ENCODE measurements around the gene TINAGL1. TPM values are rescaled to one million over a fixed set of nuclear protein-coding genes. Genes with fewer than 3 reads are reported as not detected.
A peak's percentile ranks its signal among the peaks of the same experiment; 100 is the strongest.

The TINAGL1 gene
- total and polyA plus RNA-seq, 2 of the 13 experiments (the other 11 are each of a cell fraction or from before 2014, with no cell fraction given) = 24.7 to 76.8 TPM

DNA sequence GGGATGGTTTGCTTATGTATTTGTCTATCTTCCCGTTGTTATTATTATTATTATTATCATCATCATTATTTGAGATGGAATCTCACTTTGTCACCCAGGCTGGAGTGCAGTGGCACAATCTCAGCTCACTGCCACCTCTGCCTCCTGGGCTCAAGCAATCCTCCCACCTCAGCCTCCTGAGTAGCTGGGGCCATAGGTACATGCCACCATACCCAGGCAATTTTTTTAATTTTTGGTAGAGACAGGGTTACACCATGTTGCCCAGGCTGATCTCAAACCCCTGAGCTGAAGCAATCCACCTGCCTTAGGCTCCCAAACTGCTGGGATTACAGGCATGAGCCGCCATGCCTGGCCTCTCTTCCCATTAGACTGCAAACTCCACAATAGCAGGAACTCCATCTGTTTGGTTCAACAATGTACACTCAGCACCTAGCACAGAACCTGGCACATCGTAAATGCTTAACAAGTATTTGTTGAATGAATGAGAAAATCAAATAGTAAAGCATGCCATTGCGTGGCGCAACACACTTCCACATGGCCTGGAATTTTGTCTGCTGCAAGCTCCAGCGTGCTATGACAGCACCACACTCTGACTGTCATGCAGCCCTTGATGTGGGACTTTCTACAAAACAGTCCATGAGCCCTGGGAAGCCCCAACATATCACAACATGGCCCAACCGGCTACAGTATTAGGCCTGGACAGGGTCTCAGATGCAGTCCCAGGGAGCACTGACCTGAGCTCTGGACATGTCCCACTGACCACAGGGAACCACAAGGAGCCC lies 3.8 kb upstream of the TINAGL1 start (continued):
- no peak; the same call in 1 of the 2 replicates for TF ChIP-seq GABPB1 (CRISPR knock-in tag; IDR thresholded peaks at IDR 0.05)
- TF ChIP-seq GATAD2A (CRISPR knock-in tag; IDR thresholded peaks at IDR 0.05) = peak; percentile 87
- peak; percentile 35; the same call in 1 of the 2 replicates for TF ChIP-seq MIER2 (CRISPR knock-in tag; IDR thresholded peaks at IDR 0.05)
- peak; percentile 64 for TF ChIP-seq NCOA2 (CRISPR knock-in tag; IDR thresholded peaks at IDR 0.05)
- TF ChIP-seq, protein P1, sequence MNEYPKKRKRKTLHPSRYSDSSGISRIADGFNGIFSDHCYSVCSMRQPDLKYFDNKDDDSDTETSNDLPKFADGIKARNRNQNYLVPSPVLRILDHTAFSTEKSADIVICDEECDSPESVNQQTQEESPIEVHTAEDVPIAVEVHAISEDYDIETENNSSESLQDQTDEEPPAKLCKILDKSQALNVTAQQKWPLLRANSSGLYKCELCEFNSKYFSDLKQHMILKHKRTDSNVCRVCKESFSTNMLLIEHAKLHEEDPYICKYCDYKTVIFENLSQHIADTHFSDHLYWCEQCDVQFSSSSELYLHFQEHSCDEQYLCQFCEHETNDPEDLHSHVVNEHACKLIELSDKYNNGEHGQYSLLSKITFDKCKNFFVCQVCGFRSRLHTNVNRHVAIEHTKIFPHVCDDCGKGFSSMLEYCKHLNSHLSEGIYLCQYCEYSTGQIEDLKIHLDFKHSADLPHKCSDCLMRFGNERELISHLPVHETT (CRISPR knock-in tag; conservative IDR thresholded peaks at IDR 0.05) = no peak
- no peak for TF ChIP-seq IRX3 (CRISPR knock-in tag; IDR thresholded peaks at IDR 0.05; ENCODE audit: borderline replicate concordance, low read depth)
- no peak for TF ChIP-seq ZNF33B (CRISPR knock-in tag; IDR thresholded peaks at IDR 0.05)
- no peak for TF ChIP-seq ZNF558 (CRISPR knock-in tag; IDR thresholded peaks at IDR 0.05; ENCODE audit: borderline replicate concordance)
- TF ChIP-seq JUND (CRISPR knock-in tag; IDR thresholded peaks at IDR 0.05) = no peak
- TF ChIP-seq KDM6A (CRISPR knock-in tag; IDR thresholded peaks at IDR 0.05; ENCODE audit: low read depth) = no peak
- TF ChIP-seq, protein P2, sequence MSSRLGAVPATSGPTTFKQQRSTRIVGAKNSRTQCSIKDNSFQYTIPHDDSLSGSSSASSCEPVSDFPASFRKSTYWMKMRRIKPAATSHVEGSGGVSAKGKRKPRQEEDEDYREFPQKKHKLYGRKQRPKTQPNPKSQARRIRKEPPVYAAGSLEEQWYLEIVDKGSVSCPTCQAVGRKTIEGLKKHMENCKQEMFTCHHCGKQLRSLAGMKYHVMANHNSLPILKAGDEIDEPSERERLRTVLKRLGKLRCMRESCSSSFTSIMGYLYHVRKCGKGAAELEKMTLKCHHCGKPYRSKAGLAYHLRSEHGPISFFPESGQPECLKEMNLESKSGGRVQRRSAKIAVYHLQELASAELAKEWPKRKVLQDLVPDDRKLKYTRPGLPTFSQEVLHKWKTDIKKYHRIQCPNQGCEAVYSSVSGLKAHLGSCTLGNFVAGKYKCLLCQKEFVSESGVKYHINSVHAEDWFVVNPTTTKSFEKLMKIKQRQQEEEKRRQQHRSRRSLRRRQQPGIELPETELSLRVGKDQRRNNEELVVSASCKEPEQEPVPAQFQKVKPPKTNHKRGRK (CRISPR knock-in tag; IDR thresholded peaks at IDR 0.05) = no peak
- TF ChIP-seq ARHGAP35 (CRISPR knock-in tag; IDR thresholded peaks at IDR 0.05; ENCODE audit: borderline replicate concordance) = no peak
- TF ChIP-seq CENPX (CRISPR knock-in tag; IDR thresholded peaks at IDR 0.05) = no peak
- no peak for TF ChIP-seq ZNF605 (CRISPR knock-in tag; IDR thresholded peaks at IDR 0.05)
- TF ChIP-seq KDM1A (CRISPR knock-in tag; IDR thresholded peaks at IDR 0.05) = peak; percentile 54; the same call in 1 of the 2 replicates
- TF ChIP-seq, protein P3, sequence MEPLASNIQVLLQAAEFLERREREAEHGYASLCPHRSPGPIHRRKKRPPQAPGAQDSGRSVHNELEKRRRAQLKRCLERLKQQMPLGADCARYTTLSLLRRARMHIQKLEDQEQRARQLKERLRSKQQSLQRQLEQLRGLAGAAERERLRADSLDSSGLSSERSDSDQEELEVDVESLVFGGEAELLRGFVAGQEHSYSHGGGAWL (CRISPR knock-in tag; IDR thresholded peaks at IDR 0.05) = no peak
- no peak for TF ChIP-seq ZNF543 (CRISPR knock-in tag; IDR thresholded peaks at IDR 0.05)
- no peak for TF ChIP-seq ZNF746 (CRISPR knock-in tag; IDR thresholded peaks at IDR 0.05)
- no peak for TF ChIP-seq ZSCAN31 (CRISPR knock-in tag; IDR thresholded peaks at IDR 0.05; ENCODE audit: low read depth)
- TF ChIP-seq ZNF354B (CRISPR knock-in tag; IDR thresholded peaks at IDR 0.05) = no peak
- no peak for TF ChIP-seq HNRNPK (IDR thresholded peaks at IDR 0.05; ENCODE audit: low read depth, low read length, poor library complexity, severe bottlenecking)
- no peak for TF ChIP-seq PLRG1 (conservative IDR thresholded peaks at IDR 0.05)
- no peak for TF ChIP-seq PTBP1 (IDR thresholded peaks at IDR 0.05; ENCODE audit: low read depth, low read length, poor library complexity, severe bottlenecking)
- no peak for TF ChIP-seq GATA4 (IDR thresholded peaks at IDR 0.05; ENCODE audit: borderline replicate concordance, low read depth)
- TF ChIP-seq, protein P4, sequence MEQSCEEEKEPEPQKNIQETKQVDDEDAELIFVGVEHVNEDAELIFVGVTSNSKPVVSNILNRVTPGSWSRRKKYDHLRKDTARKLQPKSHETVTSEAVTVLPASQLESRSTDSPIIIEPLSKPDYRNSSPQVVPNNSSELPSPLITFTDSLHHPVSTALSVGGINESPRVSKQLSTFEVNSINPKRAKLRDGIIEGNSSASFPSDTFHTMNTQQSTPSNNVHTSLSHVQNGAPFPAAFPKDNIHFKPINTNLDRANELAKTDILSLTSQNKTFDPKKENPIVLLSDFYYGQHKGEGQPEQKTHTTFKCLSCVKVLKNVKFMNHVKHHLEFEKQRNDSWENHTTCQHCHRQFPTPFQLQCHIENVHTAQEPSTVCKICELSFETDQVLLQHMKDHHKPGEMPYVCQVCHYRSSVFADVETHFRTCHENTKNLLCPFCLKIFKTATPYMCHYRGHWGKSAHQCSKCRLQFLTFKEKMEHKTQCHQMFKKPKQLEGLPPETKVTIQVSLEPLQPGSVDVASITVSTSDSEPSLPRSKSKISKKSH (CRISPR knock-in tag; IDR thresholded peaks at IDR 0.05; ENCODE audit: borderline replicate concordance) = no peak
- no peak for TF ChIP-seq KLF13 (CRISPR knock-in tag; IDR thresholded peaks at IDR 0.05)
- 0 out of 2 replicates have a peak, but pooled peaks have one; percentile 61 for TF ChIP-seq KLF11 (CRISPR knock-in tag; IDR thresholded peaks at IDR 0.05)
- TF ChIP-seq HMG20B (CRISPR knock-in tag; conservative IDR thresholded peaks at IDR 0.05) = no peak

All from HepG2 (cell line).